HEK293T (cell line): Measurements from ENCODE around the gene ETV3L.

Experiments used
- ARNT ChIP-seq: fragments of 450-650 bp; IDR thresholded peaks from 2 replicates; pipeline ENCODE4 v1.6.1; 2017; ENCODE audit warnings: mild to moderate bottlenecking
- BHLHE40 ChIP-seq: fragments of 450-650 bp; IDR thresholded peaks from 2 replicates; pipeline ENCODE4 v1.6.1; 2016; ENCODE audit warnings: mild to moderate bottlenecking, moderate library complexity, borderline replicate concordance
- HDGF ChIP-seq: fragments of 450-650 bp; IDR thresholded peaks from 2 replicates; pipeline ENCODE4 v1.6.1; 2017; ENCODE audit warnings: antibody characterized with exemption, borderline replicate concordance
- SP1 ChIP-seq: fragments of 450-650 bp; IDR thresholded peaks from 2 replicates; pipeline ENCODE4 v1.6.1; 2017
- SUZ12 ChIP-seq: fragments of 450-650 bp; IDR thresholded peaks from 2 replicates; pipeline ENCODE4 v1.6.1; 2016; ENCODE audit warnings: mild to moderate bottlenecking
- TARDBP ChIP-seq: fragments of 450-650 bp; IDR thresholded peaks from 2 replicates; pipeline ENCODE4 v1.6.1; 2016
- ZNF384 ChIP-seq: fragments of 450-650 bp; IDR thresholded peaks from 2 replicates; pipeline ENCODE4 v1.6.1; 2016
- TF ChIP-seq, protein P1 (sequence below): fragments of 450-650 bp; IDR thresholded peaks from 2 replicates; pipeline ENCODE4 v1.6.1; 2016

DNA sequence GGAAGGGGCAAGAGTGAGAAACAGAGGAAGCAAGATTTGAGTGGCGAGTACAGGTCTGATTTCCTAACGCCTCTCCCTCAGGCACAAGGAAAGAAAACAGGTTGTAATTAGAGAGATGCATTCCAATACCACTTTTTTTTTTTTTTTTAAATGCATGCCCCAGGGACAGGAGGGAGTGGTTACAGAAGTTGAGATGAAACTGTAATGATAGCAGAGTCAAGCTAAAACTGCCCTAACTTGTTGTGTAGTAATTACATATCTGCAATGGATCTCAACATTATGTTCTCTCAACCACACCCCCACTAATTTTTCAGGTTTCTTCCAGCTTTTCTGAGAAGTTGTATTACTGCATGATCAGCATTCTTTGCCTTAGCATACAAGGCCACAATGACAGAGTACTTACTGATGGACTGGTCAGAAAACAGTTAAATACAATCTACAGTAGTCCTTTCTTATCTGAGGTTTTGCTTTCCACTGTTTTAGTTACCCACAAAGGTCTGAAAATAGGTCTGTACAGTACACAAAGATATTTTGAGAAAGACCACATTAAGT lies 33.1 kb upstream of the ETV3L start:
- TF ChIP-seq HDGF, result no peak
- TF ChIP-seq, protein P1, sequence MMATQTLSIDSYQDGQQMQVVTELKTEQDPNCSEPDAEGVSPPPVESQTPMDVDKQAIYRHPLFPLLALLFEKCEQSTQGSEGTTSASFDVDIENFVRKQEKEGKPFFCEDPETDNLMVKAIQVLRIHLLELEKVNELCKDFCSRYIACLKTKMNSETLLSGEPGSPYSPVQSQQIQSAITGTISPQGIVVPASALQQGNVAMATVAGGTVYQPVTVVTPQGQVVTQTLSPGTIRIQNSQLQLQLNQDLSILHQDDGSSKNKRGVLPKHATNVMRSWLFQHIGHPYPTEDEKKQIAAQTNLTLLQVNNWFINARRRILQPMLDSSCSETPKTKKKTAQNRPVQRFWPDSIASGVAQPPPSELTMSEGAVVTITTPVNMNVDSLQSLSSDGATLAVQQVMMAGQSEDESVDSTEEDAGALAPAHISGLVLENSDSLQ, result no peak
- TF ChIP-seq SUZ12, result no peak
- TF ChIP-seq TARDBP, result no peak
- TF ChIP-seq ARNT, result no peak
- TF ChIP-seq ZNF384, result no peak
- TF ChIP-seq BHLHE40, result no peak
- no peak for TF ChIP-seq SP1
